Measurements from ENCODE around the gene TMPRSS2. TPM values are rescaled to one million over a fixed set of nuclear protein-coding genes. Genes with fewer than 3 reads are reported as not detected.

The TMPRSS2 gene
- total RNA-seq, 1 donor from 2014 or later: 0.12 TPM

DNA sequence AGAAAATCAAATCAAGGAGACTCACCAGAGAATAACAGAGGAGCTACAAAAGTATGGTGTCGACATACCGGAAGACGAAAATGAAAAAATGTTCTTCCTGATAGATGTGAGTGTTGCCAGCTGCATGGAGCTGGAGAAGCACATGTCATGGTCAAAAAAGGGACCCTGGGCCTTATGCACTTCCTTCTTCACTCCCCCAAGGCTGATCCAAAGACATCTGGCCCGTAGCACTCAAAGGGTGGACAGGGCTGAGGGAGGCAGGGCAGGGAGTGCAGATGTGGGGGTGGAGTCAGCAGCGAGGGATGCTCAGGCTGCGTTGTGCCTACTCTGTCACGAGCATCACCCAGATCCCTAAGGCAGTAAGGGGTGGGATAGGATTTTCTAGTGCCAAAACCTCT, 62.5 kb downstream of the TMPRSS2 start:
- Mint-ChIP-seq H3K4me1 (ENCODE audit: low read depth) (no peaks in the 10 kb centered on the region), H3K27me3 (ENCODE audit: low read depth) (no peaks in the 10 kb centered on the region), H3K9me3 (ENCODE audit: low read depth) (no peaks in the 10 kb centered on the region), H3K36me3 (ENCODE audit: low read depth) (peaks cover 3% of the 10 kb centered on the region), H3K27ac (ENCODE audit: unreplicated experiment) (no peak overlapping the region), H3K4me3 (ENCODE audit: unreplicated experiment) (no peak overlapping the region)
- no peak for DNase-seq (ENCODE audit: low spot score)
- TF ChIP-seq, protein P1, sequence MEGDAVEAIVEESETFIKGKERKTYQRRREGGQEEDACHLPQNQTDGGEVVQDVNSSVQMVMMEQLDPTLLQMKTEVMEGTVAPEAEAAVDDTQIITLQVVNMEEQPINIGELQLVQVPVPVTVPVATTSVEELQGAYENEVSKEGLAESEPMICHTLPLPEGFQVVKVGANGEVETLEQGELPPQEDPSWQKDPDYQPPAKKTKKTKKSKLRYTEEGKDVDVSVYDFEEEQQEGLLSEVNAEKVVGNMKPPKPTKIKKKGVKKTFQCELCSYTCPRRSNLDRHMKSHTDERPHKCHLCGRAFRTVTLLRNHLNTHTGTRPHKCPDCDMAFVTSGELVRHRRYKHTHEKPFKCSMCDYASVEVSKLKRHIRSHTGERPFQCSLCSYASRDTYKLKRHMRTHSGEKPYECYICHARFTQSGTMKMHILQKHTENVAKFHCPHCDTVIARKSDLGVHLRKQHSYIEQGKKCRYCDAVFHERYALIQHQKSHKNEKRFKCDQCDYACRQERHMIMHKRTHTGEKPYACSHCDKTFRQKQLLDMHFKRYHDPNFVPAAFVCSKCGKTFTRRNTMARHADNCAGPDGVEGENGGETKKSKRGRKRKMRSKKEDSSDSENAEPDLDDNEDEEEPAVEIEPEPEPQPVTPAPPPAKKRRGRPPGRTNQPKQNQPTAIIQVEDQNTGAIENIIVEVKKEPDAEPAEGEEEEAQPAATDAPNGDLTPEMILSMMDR (IDR thresholded peaks at IDR 0.05): no peak

DNA sequence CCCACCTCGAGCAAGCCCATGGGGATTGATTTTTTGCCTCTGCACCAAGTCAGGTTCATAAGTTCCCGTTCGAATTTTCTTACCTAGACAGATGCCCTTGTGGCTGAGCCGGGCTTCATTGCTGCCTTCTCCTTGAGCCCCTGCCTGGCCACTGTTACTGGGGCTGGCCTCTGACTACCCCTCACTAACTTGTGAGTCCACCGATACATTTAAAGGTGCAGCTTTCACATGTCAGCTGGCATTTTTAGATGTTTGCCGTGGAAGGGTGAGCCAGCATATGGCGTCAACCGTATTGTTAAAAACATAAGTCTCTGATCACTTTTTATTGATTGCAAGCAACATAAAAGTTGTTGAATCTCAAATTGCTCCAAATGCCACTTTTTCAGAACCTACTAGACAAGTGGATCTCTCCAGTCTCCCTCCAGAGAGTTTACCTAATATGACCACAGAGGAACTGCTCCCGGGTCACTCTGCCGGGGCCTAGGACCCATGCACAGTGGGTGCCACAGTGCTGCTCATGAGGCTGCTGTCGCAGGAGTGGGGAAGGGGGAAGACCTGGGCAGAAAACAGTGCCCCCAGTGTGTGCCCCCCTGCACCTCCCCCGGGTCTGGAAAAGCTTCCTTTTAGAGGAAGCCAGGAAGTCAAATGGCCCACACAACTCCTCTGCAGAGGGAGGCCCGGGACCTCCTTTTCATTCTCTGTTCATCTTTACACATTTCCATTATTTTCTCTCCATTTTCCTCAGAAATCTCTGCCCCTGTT, 63.1 kb downstream of the TMPRSS2 start:
- Mint-ChIP-seq H3K27ac (ENCODE audit: unreplicated experiment) (no peak overlapping the region), H3K4me1 (ENCODE audit: low read depth) (no peaks in the 10 kb centered on the region), H3K9me3 (ENCODE audit: low read depth) (no peaks in the 10 kb centered on the region), H3K36me3 (ENCODE audit: low read depth) (peaks cover 3% of the 10 kb centered on the region), H3K27me3 (ENCODE audit: low read depth) (no peaks in the 10 kb centered on the region), H3K4me3 (ENCODE audit: unreplicated experiment) (no peak overlapping the region)
- DNase-seq (ENCODE audit: low spot score): no peak
- TF ChIP-seq, protein P1 (IDR thresholded peaks at IDR 0.05): no peak

DNA sequence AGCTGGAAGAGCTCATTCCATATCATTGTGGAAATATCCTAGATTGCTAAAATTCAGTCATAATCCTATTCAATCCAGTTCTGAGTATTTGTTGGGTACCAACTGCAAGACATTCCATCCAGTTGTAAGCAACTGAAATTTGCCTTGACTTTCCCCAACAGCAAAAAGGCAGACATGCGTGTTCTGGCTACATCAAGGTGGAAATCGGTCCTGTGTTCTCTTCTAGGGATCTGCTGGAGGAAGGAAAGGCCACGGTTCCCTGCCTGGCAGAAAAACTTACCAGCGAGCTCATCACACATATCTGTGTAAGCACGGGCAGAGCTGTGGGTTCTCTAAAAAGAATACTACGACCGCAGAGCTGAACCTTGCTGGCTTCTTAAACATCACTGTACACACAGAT, 64.4 kb downstream of the TMPRSS2 start:
- no peak overlapping the region for H3K27ac Mint-ChIP-seq (ENCODE audit: unreplicated experiment)

DNA sequence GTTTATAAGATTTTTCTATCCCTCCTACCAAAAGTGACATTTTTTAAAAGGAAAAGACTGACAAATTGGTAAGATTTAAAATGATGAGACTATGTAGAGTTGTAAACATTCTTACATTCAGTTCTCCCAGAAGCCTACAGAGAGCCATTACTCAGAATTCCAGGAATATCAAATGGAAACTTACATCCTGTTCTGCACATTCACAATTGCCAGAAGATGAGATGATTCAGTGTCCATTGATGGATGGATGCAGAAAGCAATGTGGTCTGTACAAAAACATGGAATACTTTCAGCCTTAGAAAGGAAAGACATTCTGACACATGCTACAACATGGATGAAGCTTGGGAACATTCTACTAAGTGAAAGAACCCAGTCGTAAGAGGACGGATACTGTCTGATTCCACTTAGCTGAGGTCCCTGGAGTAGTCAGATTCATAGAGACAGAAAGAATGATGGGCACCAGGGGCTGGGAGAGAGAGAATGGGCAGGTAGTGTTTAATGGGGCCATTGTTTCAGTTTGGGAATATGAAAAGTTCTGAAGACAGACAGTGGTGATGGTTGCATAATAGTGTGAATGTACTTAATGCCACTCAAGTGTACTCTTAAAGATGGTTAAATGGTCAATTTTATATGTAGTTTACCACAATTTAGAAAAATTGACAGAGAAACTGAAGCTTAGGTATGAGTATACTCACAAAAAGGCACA, 65.3 kb downstream of the TMPRSS2 start:
- H3K27me3 Mint-ChIP-seq (ENCODE audit: low read depth): no peaks in the 10 kb centered on the region
- no peak for DNase-seq (ENCODE audit: low spot score)
- no peak overlapping the region for H3K4me3 Mint-ChIP-seq (ENCODE audit: unreplicated experiment)
- H3K36me3 Mint-ChIP-seq (ENCODE audit: low read depth): peaks cover 3% of the 10 kb centered on the region
- no peak overlapping the region for H3K27ac Mint-ChIP-seq (ENCODE audit: unreplicated experiment)
- TF ChIP-seq, protein P1 (IDR thresholded peaks at IDR 0.05): no peak
- no peaks in the 10 kb centered on the region for H3K9me3 Mint-ChIP-seq (ENCODE audit: low read depth)
- no peaks in the 10 kb centered on the region for H3K4me1 Mint-ChIP-seq (ENCODE audit: low read depth)

More for the DNA sequence above, 64.4 kb downstream of the TMPRSS2 start:
- no peaks in the 10 kb centered on the region for H3K4me1 Mint-ChIP-seq (ENCODE audit: low read depth)
- TF ChIP-seq, protein P1 (IDR thresholded peaks at IDR 0.05): no peak
- DNase-seq (ENCODE audit: low spot score): no peak
- H3K9me3 Mint-ChIP-seq (ENCODE audit: low read depth): no peaks in the 10 kb centered on the region
- H3K4me3 Mint-ChIP-seq (ENCODE audit: unreplicated experiment): no peak overlapping the region
- no peaks in the 10 kb centered on the region for H3K27me3 Mint-ChIP-seq (ENCODE audit: low read depth)
- peaks cover 3% of the 10 kb centered on the region for H3K36me3 Mint-ChIP-seq (ENCODE audit: low read depth)

DNA sequence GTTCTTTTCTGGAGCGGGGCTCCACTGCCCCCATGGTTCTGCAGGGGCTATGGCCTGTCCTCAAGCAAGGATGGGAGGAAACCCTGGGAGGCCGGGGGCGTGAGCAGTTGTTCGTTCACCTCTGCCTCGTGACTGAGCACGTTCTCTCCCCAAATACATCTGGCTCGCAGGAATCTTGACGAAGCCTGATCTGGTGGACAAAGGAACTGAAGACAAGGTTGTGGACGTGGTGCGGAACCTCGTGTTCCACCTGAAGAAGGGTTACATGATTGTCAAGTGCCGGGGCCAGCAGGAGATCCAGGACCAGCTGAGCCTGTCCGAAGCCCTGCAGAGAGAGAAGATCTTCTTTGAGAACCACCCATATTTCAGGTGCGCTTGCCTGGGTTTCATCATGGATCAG, 66.4 kb downstream of the TMPRSS2 start:
- no peak for DNase-seq (ENCODE audit: low spot score)
- no peaks in the 10 kb centered on the region for H3K9me3 Mint-ChIP-seq (ENCODE audit: low read depth)
- no peaks in the 10 kb centered on the region for H3K4me1 Mint-ChIP-seq (ENCODE audit: low read depth)
- H3K36me3 Mint-ChIP-seq (ENCODE audit: low read depth): peaks cover 1% of the 10 kb centered on the region
- TF ChIP-seq, protein P1 (IDR thresholded peaks at IDR 0.05): no peak
- H3K27me3 Mint-ChIP-seq (ENCODE audit: low read depth): no peaks in the 10 kb centered on the region
- no peak overlapping the region for H3K4me3 Mint-ChIP-seq (ENCODE audit: unreplicated experiment)
- no peak overlapping the region for H3K27ac Mint-ChIP-seq (ENCODE audit: unreplicated experiment)
